HuH-7.5 (cell line): ENCODE results near the gene ZDHHC7.
"Not testable (repeated sequence)": the region's sequence is repeated elsewhere in the genome, so short reads cannot be mapped to it uniquely, and the experiment has no call there.

Source experiments
- DNase-seq: peaks from one replicate; pipeline ENCODE4 v3.0.0; 2011; ENCODE audit warnings: low spot score

Gene ZDHHC7

GRCh38 chr16:85042606-85043005, 31.3 kb upstream of the ZDHHC7 start:
- no peak for DNase-seq

- no peak for DNase-seq
Measured at GRCh38 chr16:85042167-85042526, 30.8 kb upstream of the ZDHHC7 start.

GRCh38 chr16:85041219-85042166, 30.2 kb upstream of the ZDHHC7 start:
- DNase-seq, result no peak

- DNase-seq, result no peak
Measured at GRCh38 chr16:85040685-85041084, 29.4 kb upstream of the ZDHHC7 start.

GRCh38 chr16:85037721-85038120, 26.4 kb upstream of the ZDHHC7 start:
- DNase-seq, result no peak

GRCh38 chr16:85037050-85037410, 25.7 kb upstream of the ZDHHC7 start:
- DNase-seq, result no peak

GRCh38 chr16:85036236-85037049, 25.1 kb upstream of the ZDHHC7 start:
- DNase-seq, result no peak

GRCh38 chr16:85034591-85035433, 23.5 kb upstream of the ZDHHC7 start:
- DNase-seq, result no peak

- DNase-seq, result no peak
Measured at GRCh38 chr16:85033171-85033570, 21.8 kb upstream of the ZDHHC7 start.

GRCh38 chr16:85032187-85032586, 20.9 kb upstream of the ZDHHC7 start:
- DNase-seq, result not testable (repeated sequence)

- no peak for DNase-seq
Measured at GRCh38 chr16:85031451-85031850, 20.1 kb upstream of the ZDHHC7 start.

GRCh38 chr16:85029981-85030401, 18.7 kb upstream of the ZDHHC7 start:
- no peak for DNase-seq

GRCh38 chr16:85029408-85029784, 18.1 kb upstream of the ZDHHC7 start:
- no peak for DNase-seq

GRCh38 chr16:85028685-85029407, 17.5 kb upstream of the ZDHHC7 start:
- DNase-seq, result no peak

GRCh38 chr16:85027958-85028684, 16.8 kb upstream of the ZDHHC7 start:
- DNase-seq, result no peak

GRCh38 chr16:85027349-85027957, 16.1 kb upstream of the ZDHHC7 start, which contains the start of gene KIAA0513:
TSS of gene KIAA0513 (plus strand) at chr16:85027795. CDS start at chr16:85067072, 39,277 bp downstream.
- peak; percentile 92 for DNase-seq

GRCh38 chr16:85026703-85027102, 15.4 kb upstream of the ZDHHC7 start:
- no peak for DNase-seq

- no peak for DNase-seq
Measured at GRCh38 chr16:85025781-85026653, 14.7 kb upstream of the ZDHHC7 start.

GRCh38 chr16:85019659-85020245, 8.4 kb upstream of the ZDHHC7 start:
- no peak for DNase-seq
